GM19238 (cell line): ENCODE results near the gene NCEH1.

ENCODE experiments used
- DNase-seq: peaks from one replicate; pipeline ENCODE4 v3.0.0; 2011; ENCODE audit warnings: low spot score; ENCODE audit not compliant: insufficient read length

Gene NCEH1

DNA sequence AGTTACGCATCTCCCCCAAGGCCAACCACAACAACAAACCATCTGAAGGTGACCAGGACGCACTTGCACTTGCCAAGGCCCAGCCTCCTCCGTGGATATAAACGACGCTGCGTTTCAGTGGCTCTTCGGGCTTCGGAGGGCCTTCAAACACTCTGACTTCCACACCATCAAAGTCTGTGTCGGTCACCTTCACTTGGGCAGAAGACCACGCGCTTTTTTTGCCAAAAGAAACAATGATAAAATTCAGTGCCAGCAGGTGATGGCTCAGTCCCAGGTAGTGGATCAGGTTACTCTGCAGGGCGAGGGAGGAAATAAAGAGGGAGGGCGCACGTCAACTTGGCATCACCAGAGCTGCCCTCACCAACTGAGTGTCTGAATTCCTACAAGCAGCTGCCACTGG, 63.0 kb downstream of the NCEH1 start:
- no peak for DNase-seq

GRCh38 chr3:172647080-172647479, 63.8 kb downstream of the NCEH1 start:
- DNase-seq = no peak

GRCh38 chr3:172646439-172647015, 64.3 kb downstream of the NCEH1 start:
- no peak for DNase-seq

- no peak for DNase-seq
Observed at GRCh38 chr3:172644258-172644657, 66.6 kb downstream of the NCEH1 start.

DNA sequence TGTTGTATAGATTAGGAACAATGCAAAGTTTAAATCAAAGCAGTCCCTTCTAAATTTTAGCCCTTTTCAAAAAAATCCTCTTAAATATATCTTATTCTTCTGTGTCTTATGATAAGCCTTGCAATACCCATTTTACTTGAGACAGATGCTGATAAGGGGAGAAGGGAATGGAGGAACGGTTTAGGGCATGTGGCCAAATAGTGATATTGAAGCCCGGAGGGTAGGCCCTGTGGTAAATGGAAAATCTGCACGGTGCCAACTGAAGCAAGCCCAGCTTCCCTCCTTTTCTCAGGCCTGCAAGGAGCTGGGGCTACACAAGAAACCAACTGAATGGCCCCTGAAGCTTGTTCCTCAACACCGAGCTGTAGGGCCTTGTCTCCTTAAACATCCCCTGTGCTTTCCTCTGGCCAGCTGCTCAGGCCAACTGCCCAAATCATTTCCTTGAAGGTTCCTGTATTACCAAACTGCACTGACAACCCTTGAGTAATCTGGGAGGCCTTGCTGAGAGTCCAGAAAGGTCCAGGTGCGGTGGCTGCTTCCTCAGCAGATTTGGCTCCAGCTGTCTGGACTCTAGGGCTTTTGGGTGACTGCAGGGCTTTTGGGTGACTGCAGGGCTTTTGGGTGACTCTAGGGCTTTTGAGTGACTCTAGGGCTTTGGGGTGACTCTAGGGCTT, 67.2 kb downstream of the NCEH1 start:
- no peak for DNase-seq

GRCh38 chr3:172641291-172641690, 69.6 kb downstream of the NCEH1 start:
- DNase-seq = no peak

- DNase-seq = no peak
Observed at GRCh38 chr3:172640751-172641150, 70.1 kb downstream of the NCEH1 start.

GRCh38 chr3:172635588-172635987, 75.3 kb downstream of the NCEH1 start:
- peak; percentile 13 for DNase-seq

- DNase-seq = no peak
Observed at GRCh38 chr3:172634948-172635347, 75.9 kb downstream of the NCEH1 start.

- DNase-seq = no peak
Observed at GRCh38 chr3:172630316-172630715, 80.6 kb downstream of the NCEH1 start.

- no peak for DNase-seq
Observed at GRCh38 chr3:172629470-172629869, 81.4 kb downstream of the NCEH1 start.

- no peak for DNase-seq
Observed at GRCh38 chr3:172627057-172627809, 83.6 kb downstream of the NCEH1 start.

GRCh38 chr3:172626021-172626640, 84.7 kb downstream of the NCEH1 start:
- no peak for DNase-seq

DNA sequence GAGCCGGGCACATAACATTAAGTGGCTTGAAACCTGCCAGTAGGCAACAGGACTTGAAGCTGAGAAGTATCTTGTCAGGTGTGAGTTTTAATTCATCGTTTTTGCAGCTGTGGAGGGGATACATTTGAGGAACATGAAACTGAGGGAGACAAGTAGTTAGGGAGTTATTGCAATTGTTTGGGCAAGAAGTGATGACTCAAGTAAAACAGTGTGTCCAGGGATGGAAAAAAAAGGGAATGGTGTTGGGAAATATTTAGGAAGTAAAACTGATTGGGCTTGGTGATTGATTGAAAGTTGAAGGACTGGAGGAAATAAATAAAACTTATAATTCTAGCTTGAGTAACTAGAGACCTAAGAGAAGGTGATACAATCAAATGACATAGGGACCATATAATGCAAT, 85.5 kb downstream of the NCEH1 start:
- DNase-seq = no peak

DNA sequence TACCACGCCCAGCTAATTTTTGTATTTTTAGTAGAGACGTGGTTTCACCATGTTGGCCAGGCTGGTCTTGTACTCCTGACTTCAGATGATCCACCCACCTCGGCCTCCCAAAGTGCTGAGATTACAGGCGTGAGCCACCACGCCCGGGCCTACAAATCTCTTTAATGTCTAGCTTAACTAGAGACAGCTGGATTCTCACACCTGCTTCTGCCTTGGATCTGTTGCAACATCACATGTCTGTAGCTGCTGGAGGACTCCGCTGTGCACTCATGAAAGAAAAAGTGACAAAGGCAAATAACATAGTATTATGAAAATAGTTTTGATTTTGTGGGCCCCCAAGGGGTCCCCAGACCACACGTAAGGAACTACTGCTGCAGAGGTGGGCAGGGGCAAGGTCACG, 85.9 kb downstream of the NCEH1 start:
- no peak for DNase-seq

DNA sequence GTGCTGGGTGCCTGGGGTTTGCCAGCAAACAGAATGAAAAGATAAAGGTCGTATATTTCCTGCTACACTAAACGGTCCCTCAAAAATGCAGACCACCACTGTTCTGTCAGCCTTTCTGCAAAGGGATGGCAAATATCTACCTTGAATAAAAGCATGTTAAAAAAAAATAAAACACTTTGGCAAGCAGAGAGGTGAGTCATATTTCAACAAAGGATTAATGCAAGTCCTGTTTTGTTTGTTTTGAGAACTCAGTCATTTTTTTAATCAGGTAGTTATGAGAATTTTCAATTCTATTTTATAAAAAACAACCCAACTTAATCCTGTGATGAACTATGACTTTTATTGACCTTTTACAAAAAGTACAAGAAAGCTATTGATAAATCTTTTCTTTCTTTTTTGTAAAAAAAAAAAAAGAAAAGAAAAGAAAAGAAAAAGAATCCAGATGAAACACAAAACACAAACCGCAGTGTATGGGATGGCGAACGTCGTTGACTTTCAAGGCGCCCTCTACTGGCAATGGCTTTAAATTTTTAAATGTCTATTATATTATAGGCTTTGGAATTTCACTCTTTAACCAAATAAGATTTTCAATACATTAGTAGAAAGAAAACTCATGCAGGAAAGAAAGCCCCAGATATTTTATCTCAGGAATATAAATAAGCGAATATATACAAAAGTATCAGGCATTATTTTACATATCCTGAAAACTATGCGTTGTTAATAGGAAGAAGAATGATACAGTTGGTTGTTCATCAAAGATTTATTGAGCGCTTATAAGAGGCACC, 87.8 kb downstream of the NCEH1 start:
- DNase-seq = no peak

GRCh38 chr3:172622156-172622555, 88.7 kb downstream of the NCEH1 start:
- DNase-seq = no peak

DNA sequence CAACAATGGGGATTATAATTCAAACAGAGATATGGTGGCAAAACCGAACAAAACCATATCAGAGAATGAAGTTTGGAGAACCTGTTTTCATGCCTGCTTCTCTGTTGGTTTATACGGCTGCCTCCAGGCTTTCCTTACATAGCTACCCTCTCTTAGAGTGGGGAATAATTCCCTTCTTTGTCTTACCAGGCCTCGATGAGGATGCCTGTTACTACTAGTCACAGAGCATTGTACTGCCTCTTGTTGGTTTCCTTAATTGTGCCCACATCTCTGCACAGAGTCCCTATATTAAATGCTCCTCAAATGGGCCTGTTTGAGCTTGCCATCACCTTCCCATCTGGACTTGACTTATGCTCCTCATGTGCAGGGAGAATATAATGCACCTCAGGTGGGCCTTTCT, 92.9 kb downstream of the NCEH1 start:
- DNase-seq = no peak

DNA sequence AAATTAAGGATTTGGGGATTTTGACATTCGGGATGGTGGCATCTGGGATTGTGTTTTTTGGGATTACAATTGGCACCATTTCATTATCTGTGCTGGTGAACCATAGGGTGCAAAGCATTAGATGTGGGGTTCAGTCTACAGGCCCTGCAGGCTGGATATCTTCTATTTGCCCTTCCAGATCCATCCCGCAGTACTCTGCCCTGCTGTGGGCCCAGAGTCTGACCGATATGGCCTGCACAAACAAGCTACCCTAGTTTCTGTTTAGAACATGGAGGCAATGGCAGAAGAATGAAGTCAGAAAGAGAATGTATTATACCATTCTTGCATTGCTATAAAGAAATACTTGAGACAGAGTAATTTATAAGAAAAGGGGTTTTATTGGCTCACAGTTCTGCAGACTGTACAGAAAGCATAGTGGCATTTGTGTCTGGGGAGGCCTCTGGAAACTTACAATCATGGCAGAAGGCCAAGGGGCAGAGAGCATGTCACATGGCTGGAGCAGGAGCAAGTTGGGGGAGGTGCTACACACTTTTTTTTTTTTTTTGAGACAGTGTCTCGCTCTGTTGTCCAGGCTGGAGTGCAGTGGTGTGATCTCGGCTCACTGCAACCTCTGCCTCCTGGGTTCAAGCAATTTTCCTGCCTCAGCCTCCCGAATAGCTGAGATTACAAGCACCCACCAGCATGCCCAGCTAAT, 93.7 kb downstream of the NCEH1 start:
- DNase-seq = no peak

DNA sequence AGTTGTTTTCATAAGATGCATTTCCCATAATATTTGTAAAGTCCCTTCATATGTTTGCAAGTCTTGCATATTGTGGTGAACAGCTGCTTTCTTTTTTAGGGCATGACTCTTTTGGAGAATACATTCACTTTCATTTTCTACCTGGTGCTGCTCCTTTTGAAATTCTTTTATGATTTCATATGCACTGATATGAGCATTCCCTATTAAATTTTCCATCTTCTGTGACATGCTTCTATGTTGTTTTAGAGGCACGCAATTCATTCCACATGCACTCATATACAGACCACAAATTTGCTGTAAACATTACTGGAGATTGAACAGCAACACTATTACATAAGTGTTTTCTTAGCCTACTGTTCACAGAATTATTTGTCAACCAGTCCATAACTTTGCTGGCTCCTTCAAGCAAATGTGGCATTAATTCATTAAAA, 94.8 kb downstream of the NCEH1 start:
- no peak for DNase-seq

GRCh38 chr3:172615296-172615695, 95.6 kb downstream of the NCEH1 start:
- no peak for DNase-seq
